Upper lobe of right lung (tissue), 1 donor: ENCODE measurements around the gene KRTAP1-3. TPM values are rescaled to one million over a fixed set of nuclear protein-coding genes. Genes with fewer than 3 reads are reported as not detected.

Experiments
- ATAC-seq: fragments of 200-7000 bp; cut with Tn5 transposase; one replicate; pipeline ENCODE4 v1.9.1; 2020; ENCODE audit warnings: mild to moderate bottlenecking, moderate library complexity
- DNase-seq: peaks from one replicate; pipeline ENCODE4 v3.0.0-alpha.2; 2020
- H3K27ac ChIP-seq: fragments of 200-600 bp; one replicate; pipeline ENCODE4 v1.8.0; 2022
- H3K27me3 ChIP-seq: fragments of 200-600 bp; one replicate; pipeline ENCODE4 v1.8.0; 2022; ENCODE audit warnings: mild to moderate bottlenecking
- H3K36me3 ChIP-seq: fragments of 200-600 bp; one replicate; pipeline ENCODE4 v1.8.0; 2022
- H3K4me1 ChIP-seq: fragments of 200-600 bp; one replicate; pipeline ENCODE4 v1.8.0; 2022
- H3K4me3 ChIP-seq: fragments of 200-600 bp; one replicate; pipeline ENCODE4 v1.8.0; 2022; ENCODE audit warnings: mild to moderate bottlenecking
- H3K9me3 ChIP-seq: fragments of 200-600 bp; one replicate; pipeline ENCODE4 v1.8.0; 2022
- intact Hi-C: fragments of 100-400 bp; cut with DNase I; formaldehyde crosslinking; loops from one replicate; pipeline ENCODE4 v1.11.0; 2022
- total RNA-seq: library from RNA; stranded (reverse); fragmentation: NEBNext Ultra II Directional; extraction: Animal tissue kit (Norgen Biotek cat#: 25700); gene quantifications from one replicate; pipeline ENCODE4 v1.2.1, GENCODE V29; 2021
- TF ChIP-seq, protein P1 (sequence below): fragments of 200-600 bp; IDR thresholded peaks from one replicate; pipeline ENCODE4 v1.8.0; 2022; ENCODE audit warnings: antibody characterized with exemption
- donor health status: DM: no; HTN: yes; CAD: no; lungs with severe emphysema.

KRTAP1-3 gene
- total RNA-seq, 1 donor from 2014 or later: not detected

DNA sequence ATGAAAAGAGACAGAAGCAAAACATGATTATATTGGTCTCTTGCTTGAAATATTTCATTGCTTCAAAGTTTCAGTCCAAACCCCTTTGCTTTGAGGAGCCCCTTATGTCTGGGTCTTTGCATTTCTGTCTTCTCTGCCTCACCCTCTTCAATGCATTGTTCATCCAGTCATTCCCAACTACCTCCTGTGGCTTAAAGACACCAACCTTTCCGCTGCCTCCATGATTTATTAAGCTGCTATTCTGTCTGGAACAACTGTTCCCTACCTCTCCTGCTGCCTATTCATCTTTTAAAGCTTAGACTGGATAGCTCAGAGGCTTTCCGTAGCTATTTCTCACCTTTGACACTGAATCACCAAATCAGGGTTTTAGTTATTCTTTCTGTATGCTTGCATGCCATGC is 37.3 kb downstream of the KRTAP1-3 start:
- Histone ChIP-seq H3K27ac (no peak overlapping the region), H3K4me1 (no peaks in the 10 kb centered on the region), H3K9me3 (no peaks in the 10 kb centered on the region), H3K36me3 (no peaks in the 10 kb centered on the region), H3K27me3 (peaks cover 13% of the 10 kb centered on the region), H3K4me3 (no peak overlapping the region)
- intact Hi-C loops: no loop called here
- DNase-seq: no peak
- TF ChIP-seq, protein P1, sequence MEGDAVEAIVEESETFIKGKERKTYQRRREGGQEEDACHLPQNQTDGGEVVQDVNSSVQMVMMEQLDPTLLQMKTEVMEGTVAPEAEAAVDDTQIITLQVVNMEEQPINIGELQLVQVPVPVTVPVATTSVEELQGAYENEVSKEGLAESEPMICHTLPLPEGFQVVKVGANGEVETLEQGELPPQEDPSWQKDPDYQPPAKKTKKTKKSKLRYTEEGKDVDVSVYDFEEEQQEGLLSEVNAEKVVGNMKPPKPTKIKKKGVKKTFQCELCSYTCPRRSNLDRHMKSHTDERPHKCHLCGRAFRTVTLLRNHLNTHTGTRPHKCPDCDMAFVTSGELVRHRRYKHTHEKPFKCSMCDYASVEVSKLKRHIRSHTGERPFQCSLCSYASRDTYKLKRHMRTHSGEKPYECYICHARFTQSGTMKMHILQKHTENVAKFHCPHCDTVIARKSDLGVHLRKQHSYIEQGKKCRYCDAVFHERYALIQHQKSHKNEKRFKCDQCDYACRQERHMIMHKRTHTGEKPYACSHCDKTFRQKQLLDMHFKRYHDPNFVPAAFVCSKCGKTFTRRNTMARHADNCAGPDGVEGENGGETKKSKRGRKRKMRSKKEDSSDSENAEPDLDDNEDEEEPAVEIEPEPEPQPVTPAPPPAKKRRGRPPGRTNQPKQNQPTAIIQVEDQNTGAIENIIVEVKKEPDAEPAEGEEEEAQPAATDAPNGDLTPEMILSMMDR: no peak
- no peak for ATAC-seq

GRCh38 chr17:40996829-40997228 is 37.8 kb downstream of the KRTAP1-3 start:
- H3K27ac ChIP-seq: no peak overlapping the region
- no peaks in the 10 kb centered on the region for H3K9me3 ChIP-seq
- intact Hi-C loops: no loop called here
- no peak overlapping the region for H3K4me3 ChIP-seq
- DNase-seq: no peak
- TF ChIP-seq, protein P1: no peak
- ATAC-seq: no peak
- no peaks in the 10 kb centered on the region for H3K36me3 ChIP-seq
- no peaks in the 10 kb centered on the region for H3K4me1 ChIP-seq
- peaks cover 16% of the 10 kb centered on the region for H3K27me3 ChIP-seq

- Histone ChIP-seq H3K36me3 (no peaks in the 10 kb centered on the region), H3K4me3 (no peak overlapping the region), H3K27ac (no peak overlapping the region), H3K27me3 (peaks cover 23% of the 10 kb centered on the region), H3K9me3 (no peaks in the 10 kb centered on the region), H3K4me1 (no peaks in the 10 kb centered on the region)
- intact Hi-C loops: no loop called here
- TF ChIP-seq, protein P1: no peak
- DNase-seq: no peak
- no peak for ATAC-seq
Measured at GRCh38 chr17:40995116-40995515, 39.6 kb downstream of the KRTAP1-3 start.

- Histone ChIP-seq H3K27me3 (peaks cover 23% of the 10 kb centered on the region), H3K4me1 (no peaks in the 10 kb centered on the region), H3K4me3 (no peak within 1 kb of the TSS), H3K27ac (no peak within 1 kb of the TSS), H3K9me3 (no peaks in the 10 kb centered on the region), H3K36me3 (no peaks in the 10 kb centered on the region)
- DNase-seq: no peak
- TF ChIP-seq, protein P1: no peak
- ATAC-seq: no peak
- intact Hi-C loops: no loop called here
Measured at GRCh38 chr17:40993839-40994238, 40.8 kb downstream of the KRTAP1-3 start, which contains the start of gene KRTAP3-3. KRTAP3-3 (minus strand) TSS chr17:40994164; CDS start chr17:40994097, 67 bp downstream.

GRCh38 chr17:40993084-40993483 is 41.6 kb downstream of the KRTAP1-3 start:
- H3K4me1 ChIP-seq: no peaks in the 10 kb centered on the region
- intact Hi-C loops: no loop called here
- no peak overlapping the region for H3K27ac ChIP-seq
- H3K4me3 ChIP-seq: no peak overlapping the region
- ATAC-seq (no peak), DNase-seq (no peak)
- no peaks in the 10 kb centered on the region for H3K36me3 ChIP-seq
- no peaks in the 10 kb centered on the region for H3K9me3 ChIP-seq
- TF ChIP-seq, protein P1: no peak
- peaks cover 23% of the 10 kb centered on the region for H3K27me3 ChIP-seq

GRCh38 chr17:40992666-40993065 is 42.0 kb downstream of the KRTAP1-3 start:
- Histone ChIP-seq H3K27ac (no peak overlapping the region), H3K4me1 (no peaks in the 10 kb centered on the region), H3K9me3 (no peaks in the 10 kb centered on the region), H3K36me3 (no peaks in the 10 kb centered on the region), H3K4me3 (no peak overlapping the region), H3K27me3 (peaks cover 23% of the 10 kb centered on the region)
- no peak for DNase-seq
- ATAC-seq: no peak
- TF ChIP-seq, protein P1: no peak
- intact Hi-C loops: no loop called here
